Astrocyte (in vitro differentiated cells and primary cell): Measurements from ENCODE around the gene PLXDC1. TPM values are rescaled to one million over a fixed set of nuclear protein-coding genes. Genes with fewer than 3 reads are reported as not detected.

Experiments used
- DNase-seq: peaks from one replicate; pipeline ENCODE4 v3.0.0-alpha.2; 2010; ENCODE audit warnings: low read depth
- FAIRE-seq: peaks from 2 replicates; lab custom pipeline; 2011; peaks lifted over from hg19 to GRCh38; lab: Jason Lieb, UNC
- H2AFZ ChIP-seq: 2 replicates; pipeline ENCODE4 v1.6.0; 2012; ENCODE audit warnings: low read depth, low read length, inconsistent platforms
- H3K27ac ChIP-seq: 2 replicates; pipeline ENCODE4 v1.5.1; 2011; ENCODE audit warnings: low read depth, low read length, inconsistent platforms
- H3K27me3 ChIP-seq: 2 replicates; pipeline ENCODE4 v1.6.0; 2011; ENCODE audit warnings: low read length, inconsistent platforms; ENCODE audit not compliant: insufficient read depth
- H3K36me3 ChIP-seq: 2 replicates; pipeline ENCODE4 v1.5.1; 2011; ENCODE audit warnings: low read length, inconsistent platforms; ENCODE audit not compliant: insufficient read depth
- H3K4me1 ChIP-seq: 2 replicates; pipeline ENCODE4 v1.5.1; 2011; ENCODE audit warnings: low read length, inconsistent platforms; ENCODE audit not compliant: insufficient read depth
- H3K4me2 ChIP-seq: 2 replicates; pipeline ENCODE4 v1.6.0; 2012; ENCODE audit warnings: low read length, inconsistent platforms
- H3K4me3 ChIP-seq: 2 replicates; pipeline ENCODE4 v1.5.1; 2011; ENCODE audit warnings: low read depth, mild to moderate bottlenecking, low read length, inconsistent platforms; ENCODE audit not compliant: insufficient read depth
- H3K79me2 ChIP-seq: 2 replicates; pipeline ENCODE4 v1.6.0; 2012; ENCODE audit warnings: mild to moderate bottlenecking, low read length, inconsistent platforms; ENCODE audit not compliant: insufficient read depth
- H3K9ac ChIP-seq: 2 replicates; pipeline ENCODE4 v1.6.0; 2012; ENCODE audit warnings: mild to moderate bottlenecking, low read length, inconsistent platforms
- H3K9me3 ChIP-seq: 2 replicates; pipeline ENCODE4 v1.5.1; 2012; ENCODE audit warnings: low read depth, mild to moderate bottlenecking, low read length, inconsistent platforms; ENCODE audit not compliant: insufficient read depth
- H4K20me1 ChIP-seq: 2 replicates; pipeline ENCODE4 v1.6.0; 2012; ENCODE audit warnings: low read length, inconsistent platforms; ENCODE audit not compliant: insufficient read depth
- H3K27ac Mint-ChIP-seq: one replicate; pipeline ENCODE4 v1.8.0; 2021; ENCODE audit warnings: mild to moderate bottlenecking, mixed read lengths; ENCODE audit not compliant: unreplicated experiment
- H3K27me3 Mint-ChIP-seq: one replicate; pipeline ENCODE4 v1.8.0; 2021; ENCODE audit warnings: low read depth, mixed read lengths; ENCODE audit not compliant: unreplicated experiment
- H3K36me3 Mint-ChIP-seq: one replicate; pipeline ENCODE4 v1.8.0; 2021; ENCODE audit warnings: low read depth, mixed read lengths; ENCODE audit not compliant: unreplicated experiment
- H3K4me1 Mint-ChIP-seq: one replicate; pipeline ENCODE4 v1.8.0; 2021; ENCODE audit warnings: low read depth, mixed read lengths; ENCODE audit not compliant: unreplicated experiment
- H3K4me3 Mint-ChIP-seq: one replicate; pipeline ENCODE4 v1.8.0; 2021; ENCODE audit warnings: mild to moderate bottlenecking, moderate library complexity, mixed read lengths; ENCODE audit not compliant: unreplicated experiment
- H3K9me3 Mint-ChIP-seq: one replicate; pipeline ENCODE4 v1.8.0; 2021; ENCODE audit warnings: mild to moderate bottlenecking, mixed read lengths; ENCODE audit not compliant: unreplicated experiment
- CTCF ChIP-seq: IDR thresholded peaks from 2 replicates; pipeline ENCODE4 v1.5.1; 2011; ENCODE audit warnings: low read depth, mild to moderate bottlenecking, inconsistent platforms, low read length, moderate library complexity; ENCODE audit not compliant: insufficient read depth
- EZH2 ChIP-seq: IDR thresholded peaks from 2 replicates; pipeline ENCODE4 v1.6.1; 2012; ENCODE audit warnings: mild to moderate bottlenecking, low read length, inconsistent platforms; ENCODE audit not compliant: insufficient read depth
- total RNA-seq: library from RNA; stranded (reverse); gene quantifications from 2 replicates; pipeline ENCODE4 v1.2.1, GENCODE V29; 2021

Gene PLXDC1
- total RNA-seq, 1 donor from 2014 or later, result 8.9 TPM

DNA sequence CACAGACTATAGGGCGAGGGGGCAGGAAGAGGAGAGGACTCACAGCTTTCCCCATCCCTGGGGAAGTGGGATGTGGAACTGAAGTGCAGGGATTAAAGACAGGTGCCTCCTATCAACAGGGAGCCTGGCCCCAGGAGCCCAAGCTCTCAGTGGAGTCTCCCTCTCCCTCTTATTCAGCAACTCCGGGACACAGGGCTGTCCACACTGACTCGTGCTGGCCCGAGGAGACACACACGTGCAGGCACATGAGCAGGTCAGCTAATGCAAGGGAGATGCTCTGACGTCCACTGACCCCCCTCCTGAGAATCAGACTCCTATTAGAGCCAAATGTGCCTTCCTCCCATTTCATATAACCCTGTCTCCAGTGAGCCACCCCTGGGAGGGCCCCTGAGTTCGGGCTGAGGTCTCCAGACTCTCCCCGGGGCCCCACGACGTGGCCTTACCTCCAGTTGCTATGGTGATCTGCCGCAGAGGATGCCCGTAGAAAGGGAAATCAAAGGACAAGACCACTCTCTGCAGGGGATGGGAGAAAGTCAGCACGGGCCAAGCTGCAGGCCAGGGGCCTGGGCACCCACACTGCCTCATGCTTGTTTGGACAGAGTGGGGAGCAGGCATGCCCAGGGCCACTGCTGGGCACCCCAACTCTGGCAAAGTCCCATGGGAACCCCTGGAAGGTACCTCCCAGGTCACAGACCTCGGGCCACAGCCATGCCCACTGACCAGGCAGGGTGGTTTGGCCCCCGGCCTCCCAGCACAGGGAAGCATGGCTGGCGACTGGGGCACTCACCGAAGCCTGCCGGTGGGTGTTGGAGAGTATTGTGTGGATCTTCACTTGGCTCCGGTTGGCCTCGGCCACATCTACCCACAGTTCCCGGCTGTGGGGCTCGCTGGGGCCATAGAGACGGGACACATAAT lies 42.7 kb downstream of the PLXDC1 start:
- Mint-ChIP-seq H3K9me3 (peaks cover 2% of the 10 kb centered on the region), H3K36me3 (peaks cover 4% of the 10 kb centered on the region), H3K27ac (no peak overlapping the region), H3K4me3 (no peak overlapping the region), H3K4me1 (peaks cover 11% of the 10 kb centered on the region), H3K27me3 (peaks cover 50% of the 10 kb centered on the region)
- Histone ChIP-seq H4K20me1 (no peaks in the 10 kb centered on the region), H2AFZ (no peak overlapping the region), H3K9me3 (no peaks in the 10 kb centered on the region), H3K4me3 (no peak overlapping the region), H3K4me2 (no peak overlapping the region), H3K4me1 (peaks cover 3% of the 10 kb centered on the region), H3K79me2 (no peaks in the 10 kb centered on the region), H3K36me3 (no peaks in the 10 kb centered on the region), H3K27me3 (peaks cover 20% of the 10 kb centered on the region), H3K27ac (no peak overlapping the region), H3K9ac (no peak overlapping the region)
- FAIRE-seq, result no peak
- DNase-seq, result no peak
- TF ChIP-seq EZH2 (no peak), CTCF (no peak)

DNA sequence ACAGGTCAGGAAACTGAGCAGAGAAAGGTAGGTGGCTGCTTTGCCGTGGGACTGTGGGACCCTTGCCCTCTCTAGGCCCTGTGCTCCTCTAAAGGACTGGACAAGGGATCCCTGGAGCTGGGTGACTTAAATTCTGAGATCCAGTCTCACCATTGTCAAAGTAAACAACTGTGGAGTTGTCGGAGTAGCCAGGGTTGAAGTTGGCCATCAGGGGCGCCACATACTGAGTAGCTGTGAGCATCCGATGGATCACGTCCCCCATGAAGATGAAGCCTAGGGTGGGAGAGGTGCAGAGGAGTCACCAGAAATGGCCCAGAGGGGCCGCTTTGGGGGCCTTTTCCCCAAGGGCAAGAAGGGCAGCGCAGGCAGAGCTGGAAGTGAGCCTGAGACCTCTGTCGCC lies 43.5 kb downstream of the PLXDC1 start:
- H3K27me3 Mint-ChIP-seq, result peaks cover 45% of the 10 kb centered on the region
- Histone ChIP-seq H3K27ac (no peak overlapping the region), H3K27me3 (peaks cover 20% of the 10 kb centered on the region), H3K79me2 (no peaks in the 10 kb centered on the region), H3K4me2 (no peak overlapping the region), H3K36me3 (no peaks in the 10 kb centered on the region), H3K4me1 (peaks cover 4% of the 10 kb centered on the region), H3K9ac (no peak overlapping the region), H3K4me3 (no peak overlapping the region), H2AFZ (no peak overlapping the region), H3K9me3 (no peaks in the 10 kb centered on the region), H4K20me1 (no peaks in the 10 kb centered on the region)
- no peak overlapping the region for H3K27ac Mint-ChIP-seq
- H3K4me3 Mint-ChIP-seq, result no peak overlapping the region
- no peak for DNase-seq
- TF ChIP-seq CTCF (no peak), EZH2 (no peak)
- H3K9me3 Mint-ChIP-seq, result peaks cover 2% of the 10 kb centered on the region
- no peak for FAIRE-seq
- peaks cover 11% of the 10 kb centered on the region for H3K4me1 Mint-ChIP-seq
- H3K36me3 Mint-ChIP-seq, result peaks cover 4% of the 10 kb centered on the region

DNA sequence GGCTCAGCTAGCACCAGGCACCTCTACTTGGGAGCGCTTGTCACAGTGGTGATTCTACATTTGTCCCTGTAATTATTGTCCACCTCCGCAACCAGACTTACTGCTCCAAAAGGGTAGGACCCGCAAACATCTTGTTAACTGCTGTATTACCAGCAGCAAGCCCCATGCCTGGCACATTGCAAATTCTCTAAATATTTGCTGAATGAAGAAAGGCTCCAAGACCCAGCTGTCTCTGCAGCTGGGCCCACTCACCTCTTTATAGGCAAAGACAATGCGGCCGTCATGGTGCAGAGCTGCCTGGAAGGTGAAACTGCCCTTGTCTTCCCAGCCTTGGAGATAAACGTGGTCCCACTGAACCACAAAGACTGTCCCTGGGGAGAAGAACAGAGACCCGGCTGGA lies 44.3 kb downstream of the PLXDC1 start:
- H3K27me3 Mint-ChIP-seq, result peaks cover 41% of the 10 kb centered on the region
- Histone ChIP-seq H4K20me1 (no peaks in the 10 kb centered on the region), H3K4me2 (no peak overlapping the region), H3K36me3 (no peaks in the 10 kb centered on the region), H3K9ac (no peak overlapping the region), H3K27ac (no peak overlapping the region), H3K9me3 (no peaks in the 10 kb centered on the region), H3K27me3 (peaks cover 20% of the 10 kb centered on the region), H3K4me1 (peaks cover 4% of the 10 kb centered on the region), H3K79me2 (no peaks in the 10 kb centered on the region), H3K4me3 (no peak overlapping the region), H2AFZ (no peak overlapping the region)
- H3K9me3 Mint-ChIP-seq, result peaks cover 2% of the 10 kb centered on the region
- no peak overlapping the region for H3K27ac Mint-ChIP-seq
- DNase-seq (no peak), FAIRE-seq (no peak)
- TF ChIP-seq CTCF (no peak), EZH2 (no peak)
- H3K36me3 Mint-ChIP-seq, result peaks cover 4% of the 10 kb centered on the region
- peaks cover 11% of the 10 kb centered on the region for H3K4me1 Mint-ChIP-seq
- H3K4me3 Mint-ChIP-seq, result no peak overlapping the region
